Measurements from ENCODE around the gene NUDT4B. TPM values are rescaled to one million over a fixed set of nuclear protein-coding genes. Genes with fewer than 3 reads are reported as not detected.
"Not testable (repeated sequence)": the region's sequence is repeated elsewhere in the genome, so short reads cannot be mapped to it uniquely, and the experiment has no call there.

The NUDT4B gene
- total RNA-seq = 1.9 and 3.4 TPM in 2 replicates

DNA sequence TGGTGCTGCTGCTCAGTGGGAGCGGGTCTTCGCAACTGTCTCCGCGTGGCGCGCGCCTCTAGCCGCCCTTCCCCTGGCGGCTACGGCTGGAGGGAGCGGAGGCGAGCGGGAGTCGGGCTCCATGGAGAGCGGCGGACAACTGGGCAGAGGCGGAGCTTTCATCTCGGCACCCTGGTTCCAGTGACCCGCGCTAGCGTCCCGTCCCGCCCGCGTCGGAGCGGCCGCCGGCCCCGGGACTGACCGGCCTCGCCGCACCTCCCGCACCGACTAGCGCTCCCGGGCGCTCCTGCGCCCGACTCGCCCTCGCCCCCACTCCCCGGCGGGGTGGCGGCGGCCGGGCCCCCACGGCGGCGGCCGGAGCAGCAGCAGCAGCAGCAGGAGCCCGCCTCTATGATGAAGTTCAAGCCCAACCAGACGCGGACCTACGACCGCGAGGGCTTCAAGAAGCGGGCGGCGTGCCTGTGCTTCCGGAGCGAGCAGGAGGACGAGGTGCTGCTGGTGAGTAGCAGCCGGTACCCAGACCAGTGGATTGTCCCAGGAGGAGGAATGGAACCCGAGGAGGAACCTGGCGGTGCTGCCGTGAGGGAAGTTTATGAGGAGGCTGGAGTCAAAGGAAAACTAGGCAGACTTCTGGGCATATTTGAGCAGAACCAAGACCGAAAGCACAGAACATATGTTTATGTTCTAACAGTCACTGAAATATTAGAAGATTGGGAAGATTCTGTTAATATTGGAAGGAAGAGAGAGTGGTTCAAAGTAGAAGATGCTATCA lies at the start of gene NUDT4B:
NUDT4B (plus strand) TSS at position 212 of the 772 bp plus-strand sequence; CDS start at position 391, 179 bp downstream.
- H3K27ac Mint-ChIP-seq; H3K27me3 Mint-ChIP-seq; DNase-seq; CTCF ChIA-PET; H3K36me3 Mint-ChIP-seq (ENCODE audit: low read depth); intact Hi-C loops (cut with micrococcal nuclease); H3K4me1 Mint-ChIP-seq; H3K9me3 Mint-ChIP-seq; POLR2A ChIA-PET; H3K4me3 Mint-ChIP-seq: not testable (repeated sequence)
- ATAC-seq (ENCODE audit: low read depth) = peak; percentile 62

DNA sequence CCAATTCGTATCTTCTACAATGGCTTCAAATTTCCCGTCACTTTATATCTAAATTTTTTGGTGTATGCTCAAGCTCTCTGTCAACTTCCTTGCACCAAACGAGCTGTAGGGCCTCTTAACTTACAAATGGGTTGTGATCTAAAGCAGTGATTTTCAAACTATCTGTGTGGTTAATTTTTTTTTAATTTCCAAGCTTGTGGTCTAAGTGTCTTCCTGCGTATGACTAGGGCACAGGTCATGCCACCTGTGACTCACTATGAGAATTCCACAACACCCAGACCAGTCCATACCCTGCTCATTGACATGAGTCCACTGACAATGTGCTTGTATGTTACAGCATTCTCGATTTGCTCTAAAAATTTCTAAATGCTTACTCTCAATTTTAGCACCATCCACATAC lies 49.2 kb upstream of the NUDT4B start:
- CTCF ChIA-PET = not testable (repeated sequence)

DNA sequence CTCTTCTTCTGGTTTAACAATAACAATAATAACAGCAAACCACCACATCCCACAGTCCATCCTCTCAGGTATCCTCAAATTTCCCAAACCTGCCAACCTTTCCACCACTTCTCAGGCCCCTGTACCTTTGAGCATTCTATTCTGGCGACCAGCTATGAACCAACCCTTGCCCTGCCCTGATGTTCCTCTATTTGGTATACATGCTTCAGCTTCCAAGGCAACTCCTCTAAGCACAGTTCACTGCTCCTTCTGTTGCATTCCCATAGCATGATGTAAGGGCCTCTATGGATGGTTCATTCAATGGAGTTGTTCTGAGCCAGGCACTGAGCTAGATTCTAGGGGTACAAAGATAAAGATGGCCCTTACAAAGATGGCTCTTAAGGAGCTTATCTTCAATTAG lies 46.3 kb upstream of the NUDT4B start:
- H3K27me3 Mint-ChIP-seq; CTCF ChIA-PET; ATAC-seq (ENCODE audit: low read depth); H3K9me3 Mint-ChIP-seq; H3K4me1 Mint-ChIP-seq; H3K27ac Mint-ChIP-seq; H3K36me3 Mint-ChIP-seq (ENCODE audit: low read depth); DNase-seq; H3K4me3 Mint-ChIP-seq; POLR2A ChIA-PET; intact Hi-C loops (cut with micrococcal nuclease): not testable (repeated sequence)

More for the DNA sequence above, 49.2 kb upstream of the NUDT4B start:
- intact Hi-C loops (cut with micrococcal nuclease); H3K36me3 Mint-ChIP-seq (ENCODE audit: low read depth); POLR2A ChIA-PET; H3K27ac Mint-ChIP-seq; H3K4me3 Mint-ChIP-seq; H3K9me3 Mint-ChIP-seq; H3K27me3 Mint-ChIP-seq; DNase-seq; H3K4me1 Mint-ChIP-seq: not testable (repeated sequence)
- peak; percentile 90 for ATAC-seq (ENCODE audit: low read depth)

DNA sequence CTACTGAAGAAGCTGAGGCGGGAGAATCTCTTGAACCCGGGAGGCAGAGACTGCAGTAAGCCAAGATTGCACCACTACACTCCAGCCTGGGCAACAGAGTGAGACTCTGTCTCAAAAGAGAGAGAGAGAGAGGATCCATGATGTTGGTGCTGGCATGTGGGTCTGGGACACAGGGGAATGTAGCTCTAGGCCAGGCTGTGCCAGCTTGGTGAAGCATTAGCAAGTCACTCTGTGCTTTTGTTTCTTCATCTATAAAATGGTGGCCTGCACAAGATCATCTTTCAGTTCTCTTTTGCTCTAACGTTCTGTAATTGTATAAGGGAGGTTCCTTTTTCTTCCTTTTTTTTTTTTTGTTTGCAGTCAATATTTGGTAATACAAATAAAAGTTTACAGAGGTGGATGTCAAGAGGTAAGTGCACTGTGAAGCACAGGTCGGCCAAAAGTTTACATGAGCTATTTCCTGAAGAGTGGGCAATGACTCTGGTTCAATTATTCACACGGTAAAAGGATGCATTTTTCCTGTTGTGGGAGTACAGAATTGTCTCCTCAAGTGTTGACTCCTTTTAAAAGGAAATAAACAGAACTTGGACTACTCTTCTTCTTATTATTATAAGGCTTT lies 44.5 kb upstream of the NUDT4B start:
- intact Hi-C loops (cut with micrococcal nuclease); H3K27me3 Mint-ChIP-seq; H3K4me3 Mint-ChIP-seq; H3K4me1 Mint-ChIP-seq; ATAC-seq (ENCODE audit: low read depth); CTCF ChIA-PET; DNase-seq; H3K9me3 Mint-ChIP-seq; H3K27ac Mint-ChIP-seq; H3K36me3 Mint-ChIP-seq (ENCODE audit: low read depth); POLR2A ChIA-PET: not testable (repeated sequence)

DNA sequence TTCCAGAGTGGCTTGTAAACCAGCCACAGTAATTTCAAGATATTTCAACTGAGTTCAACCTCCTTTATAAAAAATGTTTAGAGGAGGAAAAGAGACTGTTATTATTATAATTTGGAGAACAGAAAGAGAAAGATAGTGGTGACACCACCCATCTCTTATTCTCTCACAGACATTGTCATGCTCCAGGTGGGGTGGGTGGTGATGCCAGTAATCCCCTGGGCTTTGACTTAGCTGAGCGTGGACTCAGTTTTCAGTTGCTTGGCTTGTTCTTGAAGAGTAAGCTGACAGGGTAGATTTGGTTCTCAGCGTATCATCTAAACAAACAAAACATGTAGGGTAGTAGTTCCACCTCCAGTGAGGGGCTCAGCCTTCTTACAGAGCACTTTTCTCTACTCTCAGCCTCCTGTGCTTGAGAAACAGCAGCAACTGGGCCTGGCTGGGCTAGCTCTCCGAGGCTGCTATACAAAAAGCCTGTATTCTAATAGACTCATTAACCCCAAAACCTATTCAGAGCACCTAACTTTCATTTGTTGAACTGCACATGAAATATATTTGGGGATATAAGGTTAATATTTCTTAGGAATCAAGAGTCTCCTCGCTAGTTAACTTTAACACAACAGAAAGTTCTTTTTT lies 43.1 kb upstream of the NUDT4B start:
- POLR2A ChIA-PET; CTCF ChIA-PET; H3K4me3 Mint-ChIP-seq; H3K27ac Mint-ChIP-seq; intact Hi-C loops (cut with micrococcal nuclease); H3K4me1 Mint-ChIP-seq; H3K36me3 Mint-ChIP-seq (ENCODE audit: low read depth); H3K27me3 Mint-ChIP-seq; H3K9me3 Mint-ChIP-seq: not testable (repeated sequence)
- ATAC-seq (ENCODE audit: low read depth) = peak; percentile 99
- peak; percentile 12 for DNase-seq

DNA sequence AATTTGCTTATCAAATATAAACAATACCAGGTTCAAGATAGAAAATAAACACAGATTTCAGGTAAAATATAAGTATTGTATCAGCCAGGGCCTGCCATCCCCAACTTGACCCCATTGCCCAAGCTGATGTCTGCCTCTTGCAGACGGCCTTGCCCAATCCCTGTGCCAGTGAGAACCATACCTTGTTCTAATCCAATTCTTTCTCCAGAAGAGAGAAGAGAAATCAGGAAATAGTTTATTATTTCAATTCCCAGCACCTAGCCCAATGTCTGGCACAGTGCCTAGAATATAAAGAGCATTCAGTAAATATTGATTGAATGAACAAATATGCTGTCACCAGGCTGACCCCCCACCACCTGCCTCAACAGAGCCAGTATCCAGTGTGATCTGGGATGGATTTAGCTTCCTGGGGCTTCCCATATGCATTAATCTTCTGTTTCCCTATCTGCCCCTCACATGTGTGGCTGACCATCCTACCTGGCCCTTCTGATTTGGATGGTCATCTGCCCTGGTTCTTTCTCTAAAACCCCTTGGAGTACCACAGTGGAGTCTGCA lies 39.7 kb upstream of the NUDT4B start:
- H3K27me3 Mint-ChIP-seq; H3K27ac Mint-ChIP-seq; CTCF ChIA-PET; intact Hi-C loops (cut with micrococcal nuclease); ATAC-seq (ENCODE audit: low read depth); POLR2A ChIA-PET; H3K4me3 Mint-ChIP-seq; H3K4me1 Mint-ChIP-seq; DNase-seq; H3K36me3 Mint-ChIP-seq (ENCODE audit: low read depth); H3K9me3 Mint-ChIP-seq: not testable (repeated sequence)

DNA sequence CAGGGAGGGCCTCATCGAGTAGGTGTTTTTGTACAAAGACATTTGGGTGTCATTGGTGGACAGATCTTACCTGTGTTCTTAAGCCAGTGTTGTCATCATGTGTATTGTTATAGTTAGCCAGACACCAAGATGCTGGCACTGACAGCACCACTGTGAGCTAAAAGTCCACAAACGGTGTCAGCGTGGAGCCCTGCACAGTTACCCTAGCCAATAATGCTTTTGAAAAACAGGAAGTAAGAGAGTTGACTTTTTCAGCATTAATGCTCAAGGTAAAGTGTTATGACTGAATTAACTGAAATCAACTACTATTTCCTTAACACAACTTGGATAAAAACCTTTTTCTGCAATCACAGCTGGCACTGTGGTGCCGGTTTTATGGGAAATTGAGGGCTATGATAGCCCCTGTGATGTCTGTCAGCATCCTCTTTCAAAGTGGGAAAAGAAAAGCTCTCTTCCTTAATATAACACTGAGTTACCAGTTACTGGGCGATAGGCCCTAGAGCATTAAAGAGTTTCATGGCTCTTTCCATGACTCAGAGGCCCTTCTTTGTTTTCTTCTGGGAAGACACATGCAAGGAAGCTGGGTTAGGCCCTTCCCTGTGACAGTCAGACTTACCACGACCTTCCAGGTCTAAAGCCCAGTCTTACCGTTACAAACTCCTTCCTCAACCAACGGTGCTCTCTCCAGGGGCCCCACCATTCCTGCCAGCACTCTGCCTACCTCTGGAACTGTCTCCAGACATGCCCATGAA lies 37.6 kb upstream of the NUDT4B start:
- H3K9me3 Mint-ChIP-seq; H3K4me3 Mint-ChIP-seq; POLR2A ChIA-PET; H3K36me3 Mint-ChIP-seq (ENCODE audit: low read depth); H3K27ac Mint-ChIP-seq; CTCF ChIA-PET; H3K4me1 Mint-ChIP-seq; H3K27me3 Mint-ChIP-seq; intact Hi-C loops (cut with micrococcal nuclease); DNase-seq: not testable (repeated sequence)
- ATAC-seq (ENCODE audit: low read depth) = peak; percentile 85

DNA sequence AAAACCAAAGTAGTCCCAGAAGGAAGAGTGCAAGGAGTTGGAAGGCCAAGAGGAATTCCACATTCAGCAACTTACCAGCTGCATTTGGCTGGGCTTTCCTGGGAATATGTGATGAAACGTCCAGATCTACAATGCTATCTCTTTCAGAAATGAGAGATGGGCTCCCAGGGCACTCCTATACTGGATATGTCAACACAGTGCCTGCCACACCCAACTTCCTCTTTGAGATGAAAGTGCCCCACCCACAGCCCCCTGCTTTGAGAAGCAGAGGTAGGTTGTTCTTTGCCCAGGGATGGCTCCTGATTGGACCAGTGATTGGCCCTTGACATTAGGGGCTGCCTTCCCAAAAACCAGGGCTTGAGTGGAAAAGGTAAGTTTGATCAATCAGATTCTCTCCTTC lies 36.2 kb upstream of the NUDT4B start:
- H3K27me3 Mint-ChIP-seq; POLR2A ChIA-PET; intact Hi-C loops (cut with micrococcal nuclease); CTCF ChIA-PET; H3K4me1 Mint-ChIP-seq; H3K9me3 Mint-ChIP-seq; DNase-seq; H3K4me3 Mint-ChIP-seq; H3K36me3 Mint-ChIP-seq (ENCODE audit: low read depth); H3K27ac Mint-ChIP-seq: not testable (repeated sequence)
- ATAC-seq (ENCODE audit: low read depth) = peak; percentile 54

DNA sequence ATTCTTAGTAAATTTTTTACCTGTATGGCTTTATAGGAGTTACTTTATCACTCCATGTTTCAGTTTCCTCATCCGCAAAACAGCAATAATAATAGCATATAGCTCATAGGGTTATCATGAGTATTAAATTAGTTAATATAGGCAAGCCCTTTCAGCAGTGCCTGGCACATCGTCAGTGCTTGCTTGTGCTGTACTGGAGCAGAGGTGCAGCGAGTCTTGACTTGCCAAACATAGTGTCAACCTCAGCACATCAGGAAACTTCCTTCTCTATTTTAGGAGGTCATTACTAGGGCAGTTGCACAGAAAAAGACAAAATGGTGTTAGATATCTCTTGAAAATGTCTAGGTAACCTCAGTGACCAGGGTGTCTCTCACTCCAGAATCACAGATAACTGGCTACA lies 33.1 kb upstream of the NUDT4B start:
- H3K27ac Mint-ChIP-seq; intact Hi-C loops (cut with micrococcal nuclease); POLR2A ChIA-PET; H3K9me3 Mint-ChIP-seq; H3K4me3 Mint-ChIP-seq; H3K36me3 Mint-ChIP-seq (ENCODE audit: low read depth); H3K4me1 Mint-ChIP-seq; ATAC-seq (ENCODE audit: low read depth); H3K27me3 Mint-ChIP-seq; DNase-seq; CTCF ChIA-PET: not testable (repeated sequence)

DNA sequence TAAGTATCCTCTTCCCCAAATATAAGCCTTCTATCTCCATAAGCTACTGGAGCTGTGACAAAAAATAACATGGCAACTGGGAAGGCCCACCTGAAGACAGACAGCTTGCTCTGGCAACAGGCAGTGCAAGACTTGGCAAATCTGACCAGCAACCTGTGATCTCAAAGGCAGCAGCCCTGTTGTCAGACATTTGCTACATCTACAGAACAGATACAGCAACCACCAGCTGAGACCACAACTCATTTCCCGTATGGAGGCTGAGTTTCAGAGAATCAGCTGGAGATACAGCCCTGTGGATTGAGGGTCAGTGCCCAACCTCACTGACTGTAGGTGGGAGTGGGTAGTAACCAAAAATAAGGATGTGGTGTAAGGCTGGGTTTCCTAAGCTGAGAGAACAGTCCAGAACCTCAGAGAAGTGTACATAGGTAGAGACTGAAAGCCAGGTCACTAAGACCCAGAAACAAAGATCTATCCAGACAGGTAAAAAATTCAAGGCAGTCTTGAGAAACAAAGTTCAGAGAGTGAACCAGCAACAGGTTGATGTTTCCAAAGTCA lies 31.5 kb upstream of the NUDT4B start:
- ATAC-seq (ENCODE audit: low read depth); H3K27me3 Mint-ChIP-seq: not testable (repeated sequence)

DNA sequence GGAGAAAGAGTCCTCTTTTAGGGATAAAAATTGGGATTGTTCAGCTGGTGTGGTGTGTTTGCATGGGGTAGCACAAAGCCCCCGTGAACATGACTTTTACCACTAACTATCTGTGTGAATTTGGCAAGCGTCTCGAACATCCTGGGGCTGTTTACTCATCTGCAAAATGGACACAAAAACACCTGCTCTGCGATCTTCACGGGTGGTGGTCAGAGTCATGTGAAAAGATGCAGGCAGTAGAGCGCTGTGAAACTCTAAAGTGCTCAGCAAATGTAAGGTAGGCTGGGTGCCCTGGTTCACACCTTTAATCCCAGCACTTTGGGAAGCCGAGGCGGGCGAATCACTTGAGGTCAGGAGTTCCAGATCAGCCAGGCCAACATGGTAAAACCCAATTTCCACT lies 27.7 kb upstream of the NUDT4B start:
- H3K36me3 Mint-ChIP-seq (ENCODE audit: low read depth); H3K27me3 Mint-ChIP-seq; DNase-seq; H3K27ac Mint-ChIP-seq; intact Hi-C loops (cut with micrococcal nuclease); H3K4me1 Mint-ChIP-seq; CTCF ChIA-PET; H3K9me3 Mint-ChIP-seq; POLR2A ChIA-PET; H3K4me3 Mint-ChIP-seq: not testable (repeated sequence)
- peak; percentile 53 for ATAC-seq (ENCODE audit: low read depth)

More for the DNA sequence above, 31.5 kb upstream of the NUDT4B start:
- DNase-seq; CTCF ChIA-PET; intact Hi-C loops (cut with micrococcal nuclease); H3K9me3 Mint-ChIP-seq; POLR2A ChIA-PET; H3K36me3 Mint-ChIP-seq (ENCODE audit: low read depth); H3K27ac Mint-ChIP-seq; H3K4me1 Mint-ChIP-seq; H3K4me3 Mint-ChIP-seq: not testable (repeated sequence)
